ENCODE measurements around the gene ATP11A.

ATP11A gene

DNA sequence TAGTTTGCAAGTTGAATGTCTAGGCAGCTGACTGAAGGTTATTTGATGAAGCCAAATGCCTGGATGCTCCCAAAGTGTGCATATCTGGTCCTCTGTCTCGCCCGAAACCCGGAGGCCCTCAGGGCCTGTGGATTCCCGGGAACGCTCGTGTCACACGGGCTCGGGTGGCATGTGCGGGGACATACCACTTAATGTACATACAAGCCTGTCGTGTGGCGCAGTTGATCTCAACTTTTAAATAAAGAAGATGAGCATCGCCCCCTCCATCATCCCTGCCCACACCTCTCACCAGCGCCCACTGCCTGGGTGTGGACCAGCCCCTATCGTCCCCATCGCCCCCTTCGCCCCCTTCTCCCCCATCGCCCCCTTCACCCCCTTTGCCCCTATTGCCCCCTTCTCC, 33.9 kb downstream of the ATP11A start:
- DNase-seq (ENCODE audit: low read depth in 2 of 2), result no peak

GRCh38 chr13:112724788-112725345, 35.0 kb downstream of the ATP11A start:
- no peak for DNase-seq (ENCODE audit: low read depth in 2 of 2)

DNA sequence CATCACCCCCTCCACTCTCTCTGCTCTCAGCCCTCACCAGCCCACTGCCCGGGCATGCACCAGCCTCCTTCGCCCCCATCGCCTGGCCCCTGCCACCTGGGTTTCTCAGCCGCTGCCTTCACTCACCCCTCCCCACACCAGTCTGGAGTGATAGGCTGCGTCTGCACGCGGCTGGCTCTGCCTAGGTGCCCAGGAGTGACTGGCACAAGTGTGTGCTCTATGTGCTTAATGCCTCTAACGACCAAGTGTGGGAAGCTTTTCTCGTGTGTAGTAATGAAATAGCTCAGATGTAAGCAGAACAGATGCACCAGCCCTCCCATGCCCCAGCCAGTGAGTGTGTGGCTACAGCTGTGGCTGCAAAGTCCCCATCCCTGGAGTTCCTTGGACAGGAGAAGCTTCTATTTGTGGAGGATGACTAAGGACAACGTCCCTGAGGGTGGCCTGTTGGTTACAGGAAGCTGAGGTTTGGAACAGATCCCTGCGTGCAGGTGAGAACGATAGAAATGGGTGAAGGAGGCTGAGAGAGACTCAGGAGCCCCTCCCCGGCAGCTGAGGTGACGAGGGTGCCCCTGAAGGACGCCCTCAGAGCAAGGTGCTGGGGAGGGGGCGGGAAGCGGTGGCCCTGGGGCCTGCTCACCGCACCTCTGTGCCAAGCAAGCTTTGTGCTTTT, 35.6 kb downstream of the ATP11A start:
- DNase-seq (ENCODE audit: low read depth in 2 of 2), result no peak

DNA sequence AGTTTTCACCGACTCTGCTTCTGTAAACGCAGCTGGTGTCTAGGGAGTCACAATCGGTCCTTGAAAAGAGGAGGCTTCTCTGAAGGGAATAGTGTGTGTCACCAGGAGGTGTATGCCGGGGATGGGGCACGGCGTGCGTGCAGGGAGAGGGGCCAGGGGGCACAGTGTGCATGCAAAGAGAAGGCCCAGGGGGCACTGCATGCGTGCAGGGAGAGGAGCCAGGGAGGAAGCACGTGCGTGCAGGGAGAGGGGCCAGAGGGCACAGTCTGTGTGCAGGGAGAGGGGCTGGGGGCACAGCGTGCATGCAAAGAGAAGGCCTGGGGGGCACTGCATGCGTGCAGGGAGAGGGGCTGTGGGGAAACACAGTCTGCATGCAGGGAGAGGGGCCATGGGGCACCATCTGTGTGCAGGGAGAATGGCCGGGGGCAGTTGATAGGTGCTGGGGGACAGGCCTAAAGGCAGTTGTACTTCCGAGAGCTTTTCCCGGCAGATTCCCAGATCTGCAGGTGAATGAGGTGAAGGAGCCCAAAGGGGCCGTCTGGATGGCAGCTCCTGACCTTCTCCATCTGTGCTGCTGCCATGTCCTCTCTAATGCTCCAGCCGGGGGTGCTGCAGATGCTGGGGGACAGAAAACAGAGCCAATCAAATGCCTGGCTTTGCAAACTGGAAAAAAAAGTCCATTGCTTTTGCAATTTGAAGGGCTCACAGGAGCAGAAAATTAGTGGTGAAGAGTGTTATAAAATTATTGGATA, 36.4 kb downstream of the ATP11A start:
- no peak for DNase-seq (ENCODE audit: low read depth in 2 of 2)

DNA sequence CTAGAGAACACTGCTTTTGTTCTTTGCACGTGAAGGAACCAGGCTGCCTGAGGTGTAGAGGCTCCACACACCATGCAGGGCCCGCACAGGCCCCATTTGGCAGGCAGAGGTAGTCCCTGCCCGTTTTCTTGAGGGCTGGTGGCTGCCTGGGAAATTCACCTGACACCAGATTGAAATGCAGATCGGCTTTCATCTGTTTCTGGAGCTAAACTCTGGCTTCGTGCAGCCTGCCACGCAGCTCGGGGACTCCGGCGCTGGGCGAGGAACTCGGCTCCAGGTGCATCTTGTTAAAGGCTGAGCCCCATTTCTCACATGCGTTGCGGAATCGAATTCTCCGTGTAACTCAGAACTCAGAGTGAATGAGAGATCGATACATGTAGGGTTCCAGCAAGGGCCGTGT, 37.7 kb downstream of the ATP11A start:
- DNase-seq (ENCODE audit: low read depth in 2 of 2), result no peak

DNA sequence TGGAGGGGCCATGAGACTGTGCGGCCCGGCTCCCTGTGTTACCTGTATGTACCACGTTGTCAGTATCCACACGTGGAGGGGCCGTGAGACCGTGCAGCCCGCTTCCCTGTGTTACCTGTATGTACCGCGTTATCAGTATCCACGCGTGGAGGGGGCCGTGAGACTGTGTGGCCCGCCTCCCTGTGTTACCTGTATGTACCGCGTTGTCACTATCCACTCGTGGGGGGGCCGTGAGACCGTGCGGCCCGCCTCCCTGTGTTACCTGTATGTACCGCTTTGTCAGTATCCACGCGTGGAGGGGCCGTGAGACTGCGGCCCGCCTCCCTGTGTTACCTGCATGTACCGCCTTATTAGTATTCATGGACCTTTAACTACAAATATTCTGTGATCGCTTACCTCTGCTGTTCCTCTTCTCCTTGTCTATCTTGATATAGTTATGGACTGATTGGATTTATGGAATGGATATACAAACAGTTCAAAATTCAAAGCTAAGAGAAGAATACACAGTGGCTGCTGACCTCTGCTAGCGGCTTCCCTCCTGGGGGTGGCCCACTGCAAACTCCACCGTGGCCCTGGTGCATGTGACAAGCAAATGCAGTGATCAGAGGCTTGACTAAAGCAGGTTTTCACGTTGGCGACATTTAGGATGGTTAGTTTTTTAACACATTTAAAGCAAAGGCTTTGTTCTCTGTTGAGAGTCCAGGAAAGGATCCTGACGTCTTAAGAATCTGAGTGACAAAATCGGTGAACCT, 38.7 kb downstream of the ATP11A start:
- no peak for DNase-seq (ENCODE audit: low read depth in 2 of 2)

DNA sequence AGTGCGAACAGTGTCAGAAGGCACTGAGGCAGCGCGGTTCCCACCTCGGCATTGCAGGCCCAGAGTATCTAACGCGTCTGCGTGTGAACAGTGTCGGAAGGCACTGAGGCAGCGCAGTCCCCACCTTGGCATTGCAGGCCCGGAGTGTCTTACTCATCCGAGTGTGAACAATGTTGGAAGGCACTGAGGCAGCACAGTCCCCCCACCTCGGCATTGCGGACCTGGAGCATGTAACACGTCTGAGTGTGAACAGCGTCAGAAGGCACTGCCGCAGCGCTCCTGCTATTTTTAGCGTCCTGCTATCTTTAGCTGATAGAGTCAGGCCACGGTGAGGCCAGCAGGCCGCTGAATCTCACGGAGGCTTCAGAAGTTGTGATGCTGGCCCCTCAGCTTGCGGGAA, 39.6 kb downstream of the ATP11A start:
- no peak for DNase-seq (ENCODE audit: low read depth in 2 of 2)

DNA sequence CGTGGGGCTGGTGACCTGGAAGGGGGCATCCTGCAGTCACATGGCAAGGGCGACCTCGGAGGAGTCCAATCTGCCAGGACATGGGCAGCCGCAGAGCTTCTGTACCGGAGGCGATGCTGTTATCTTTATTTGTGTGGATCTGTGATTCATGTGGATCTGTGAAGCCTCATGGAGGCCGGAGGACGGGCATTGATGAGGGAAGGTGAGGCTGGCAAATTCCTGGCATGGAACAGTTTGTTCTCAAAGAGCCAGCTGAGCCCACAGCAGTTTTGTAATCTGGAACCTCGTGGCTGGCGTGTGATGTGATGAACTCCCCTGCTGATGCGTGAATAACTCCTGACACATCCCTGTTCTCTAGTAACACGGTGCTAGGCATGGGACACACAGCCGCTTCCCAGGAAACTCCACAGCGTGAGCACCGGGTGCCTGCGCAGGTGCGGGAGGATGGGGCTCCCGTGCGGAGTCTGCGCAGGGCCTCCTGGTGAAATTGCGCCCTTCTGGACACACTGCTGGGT, 40.4 kb downstream of the ATP11A start:
- DNase-seq (ENCODE audit: low read depth in 2 of 2), result no peak

- DNase-seq (ENCODE audit: low read depth in 2 of 2), result no peak
Observed at GRCh38 chr13:112731667-112732616, 42.1 kb downstream of the ATP11A start.

DNA sequence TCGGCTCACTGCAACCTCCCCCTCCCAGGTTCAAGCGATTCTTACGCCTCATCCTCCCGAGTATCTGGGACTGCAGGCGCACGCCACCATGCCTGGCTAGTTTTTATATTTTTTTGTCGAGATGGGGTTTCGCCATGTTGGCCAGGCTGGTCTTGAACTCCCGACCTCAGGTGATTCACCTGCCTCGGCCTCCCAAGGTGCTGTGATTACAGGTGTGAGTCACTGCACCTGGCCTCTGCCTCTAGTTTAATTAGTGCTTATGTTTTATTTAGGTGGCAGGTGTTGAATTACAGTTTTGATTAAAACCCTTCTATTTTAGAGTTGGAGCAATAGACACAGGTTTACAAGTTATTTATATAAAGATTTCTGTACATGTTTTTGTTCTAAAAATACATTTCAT, 42.8 kb downstream of the ATP11A start:
- DNase-seq (ENCODE audit: low read depth in 2 of 2), result no peak

GRCh38 chr13:112733112-112733511, 43.3 kb downstream of the ATP11A start:
- no peak for DNase-seq (ENCODE audit: low read depth in 2 of 2)

DNA sequence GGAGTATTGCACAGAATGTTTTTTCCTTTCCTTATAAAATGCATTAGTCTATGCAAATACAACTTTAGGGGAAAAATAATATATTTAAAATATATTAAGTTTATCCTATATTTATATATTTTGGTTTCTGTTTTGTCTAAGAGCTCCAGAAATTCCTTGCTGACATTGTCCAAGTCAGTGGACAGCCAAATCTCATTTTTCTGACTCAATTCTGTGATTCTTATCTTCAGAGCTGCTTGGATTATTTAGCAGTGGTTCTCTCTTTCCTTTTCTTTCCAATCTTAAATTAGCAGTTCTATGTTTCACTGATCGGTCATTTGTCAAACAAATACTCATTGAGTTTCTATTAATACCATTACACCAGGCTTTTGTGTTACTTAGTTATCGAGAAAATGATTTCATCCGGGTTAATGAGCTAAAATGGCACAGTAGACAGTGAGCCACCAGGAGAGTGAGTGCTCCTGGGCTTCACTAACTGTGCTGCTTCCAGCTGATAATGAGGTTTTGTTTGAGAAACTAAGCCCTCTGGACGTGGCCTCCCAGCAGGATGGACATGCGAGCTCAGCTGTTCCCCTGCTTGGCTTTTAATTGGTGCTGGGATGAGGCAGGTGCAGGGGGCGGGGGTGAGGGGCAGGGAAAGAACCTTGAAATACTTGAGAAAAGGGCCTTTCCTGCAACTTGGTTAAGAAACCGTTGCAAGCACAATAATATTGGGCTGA, 44.0 kb downstream of the ATP11A start:
- DNase-seq (ENCODE audit: low read depth in 2 of 2), result no peak

- DNase-seq (ENCODE audit: low read depth in 2 of 2), result no peak
Observed at GRCh38 chr13:112734696-112735547, 45.1 kb downstream of the ATP11A start.

DNA sequence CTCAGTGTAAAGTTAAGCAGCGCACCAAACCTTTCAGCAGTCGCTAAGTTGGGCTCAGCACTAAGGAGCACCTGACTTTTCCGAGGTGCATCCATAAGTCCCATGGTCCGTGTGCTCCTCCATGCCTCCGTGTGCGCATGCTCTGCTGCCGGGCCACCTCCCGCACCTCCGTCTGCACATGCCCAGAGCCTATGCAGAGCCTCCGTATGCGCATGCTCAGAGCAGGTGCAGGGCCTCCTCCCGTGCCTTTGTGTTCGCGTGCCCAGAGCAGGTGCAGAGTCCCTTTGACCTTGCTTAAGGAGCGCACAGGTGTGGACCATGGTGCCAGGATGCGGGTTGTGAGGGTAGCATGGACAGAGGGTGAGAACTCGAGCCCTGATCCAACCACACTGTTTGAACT, 46.0 kb downstream of the ATP11A start:
- DNase-seq (ENCODE audit: low read depth in 2 of 2), result no peak

DNA sequence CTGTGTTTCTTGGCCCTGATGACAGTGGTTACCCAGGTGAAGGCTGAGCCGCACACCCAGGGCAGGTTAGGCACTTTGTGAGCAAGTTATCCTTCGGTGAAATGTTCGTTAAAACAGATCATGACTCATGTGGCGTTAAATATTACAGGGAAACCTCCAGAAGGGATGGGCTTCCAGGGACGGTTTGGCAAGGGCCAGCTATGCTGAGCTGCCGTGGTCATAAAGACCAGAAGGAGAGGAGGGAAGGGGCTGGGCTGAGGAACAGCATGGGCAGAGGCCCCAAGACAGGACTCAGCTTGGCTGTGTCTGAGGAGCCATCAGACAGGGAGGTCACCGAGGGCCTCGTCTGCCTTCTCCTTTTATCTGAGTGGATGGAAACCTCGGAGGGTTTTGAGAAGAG, 47.5 kb downstream of the ATP11A start:
- DNase-seq (ENCODE audit: low read depth in 2 of 2), result no peak

GRCh38 chr13:112738606-112739005, 48.8 kb downstream of the ATP11A start:
- DNase-seq (ENCODE audit: low read depth in 2 of 2), result no peak

DNA sequence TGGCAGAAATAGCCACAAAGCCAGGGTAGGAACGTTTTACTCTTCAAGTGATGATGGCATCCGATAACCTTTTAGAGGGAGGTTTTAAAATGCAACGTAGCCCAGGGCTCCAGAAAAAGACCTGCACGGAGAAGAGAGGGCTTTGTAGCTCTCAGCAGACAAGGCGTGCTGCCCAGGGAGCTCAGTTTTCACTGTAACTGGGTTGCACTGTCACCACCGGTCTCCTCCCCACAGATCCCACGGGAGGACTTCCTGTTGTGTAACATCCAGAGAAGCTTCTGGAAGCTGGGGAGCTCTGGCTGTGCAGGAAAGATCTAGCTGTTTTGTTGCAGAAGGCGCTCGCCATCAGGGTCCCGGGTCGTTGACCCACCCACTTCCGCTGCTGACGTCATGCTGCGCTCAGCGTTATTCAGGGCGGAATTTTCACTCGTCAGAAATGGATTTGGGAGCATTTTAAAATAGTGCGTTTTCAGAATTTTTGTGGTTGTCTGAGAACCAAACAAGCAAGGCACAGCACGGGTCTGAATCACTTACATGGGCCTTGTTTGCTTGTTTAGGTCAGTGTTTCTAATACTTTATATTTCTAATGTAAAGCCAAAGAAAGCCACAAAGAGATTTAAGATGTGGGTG, 50.8 kb downstream of the ATP11A start:
- no peak for DNase-seq (ENCODE audit: low read depth in 2 of 2)

DNA sequence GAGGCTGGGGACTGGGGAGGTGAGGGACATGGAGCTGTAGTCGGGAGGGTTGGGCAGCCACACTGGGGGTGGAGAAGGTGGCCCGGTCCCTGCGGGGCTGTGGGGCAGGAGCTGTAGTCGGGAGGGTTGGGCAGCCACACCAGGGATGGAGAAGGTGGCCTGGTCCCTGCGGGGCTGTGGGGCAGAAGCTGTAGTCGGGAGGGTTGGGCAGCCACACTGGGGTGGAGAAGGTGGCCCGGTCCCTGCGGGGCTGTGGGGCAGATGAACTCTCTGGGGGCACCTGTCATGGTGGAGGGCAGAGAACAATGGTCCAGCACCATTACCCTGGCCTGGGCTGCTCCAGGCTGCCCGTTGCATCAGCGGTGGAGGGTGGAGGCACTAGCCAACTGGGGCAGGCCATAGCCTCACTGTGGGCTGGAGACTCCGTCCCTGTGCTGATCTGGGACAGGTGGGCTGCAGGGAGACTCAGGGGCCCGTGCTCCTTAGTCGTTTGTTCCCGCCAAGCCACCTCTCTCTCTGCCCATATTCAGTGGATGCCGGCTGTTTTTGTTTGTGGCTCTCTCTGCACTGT, 51.4 kb downstream of the ATP11A start:
- no peak for DNase-seq (ENCODE audit: low read depth in 2 of 2)

All from stimulated activated CD8-positive, alpha-beta memory T cell treated with anti-CD3 and anti-CD28 coated beads, Interleukin-2, amount 100 ng/mL, for 48 hours (primary cell).